ENCODE results near the gene VEPH1.

DNA sequence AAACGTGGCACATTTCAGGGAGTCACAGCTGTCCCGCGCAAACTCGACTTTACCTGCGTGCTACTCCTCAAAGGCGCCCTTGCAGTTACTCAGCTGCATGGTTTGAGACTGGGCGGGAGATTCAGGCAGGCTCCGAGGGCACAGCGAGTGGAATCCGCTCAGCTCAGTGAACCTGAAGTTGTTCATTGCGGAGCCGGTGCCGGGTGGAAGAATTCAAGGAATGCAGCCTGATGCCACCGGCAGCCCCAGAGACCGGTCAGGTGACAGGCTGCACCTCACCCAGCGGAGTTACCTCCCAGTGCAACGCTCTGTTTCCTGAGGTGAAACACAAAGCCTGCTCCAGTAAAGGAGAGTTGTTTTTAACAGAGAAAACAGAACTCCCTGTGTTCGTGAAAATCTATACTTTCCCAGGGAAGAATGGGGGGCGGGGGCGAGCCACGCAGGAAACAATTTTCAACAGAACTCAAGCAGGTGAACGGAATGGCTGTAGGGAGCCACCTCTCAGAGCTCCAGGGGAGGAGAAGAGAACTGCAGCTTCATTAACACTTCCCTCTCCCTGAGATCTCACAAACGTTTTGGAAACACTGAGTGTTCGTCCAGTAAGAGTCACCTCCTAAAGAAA is 3.8 kb downstream of the VEPH1 start:
- TF ChIP-seq, protein P1, sequence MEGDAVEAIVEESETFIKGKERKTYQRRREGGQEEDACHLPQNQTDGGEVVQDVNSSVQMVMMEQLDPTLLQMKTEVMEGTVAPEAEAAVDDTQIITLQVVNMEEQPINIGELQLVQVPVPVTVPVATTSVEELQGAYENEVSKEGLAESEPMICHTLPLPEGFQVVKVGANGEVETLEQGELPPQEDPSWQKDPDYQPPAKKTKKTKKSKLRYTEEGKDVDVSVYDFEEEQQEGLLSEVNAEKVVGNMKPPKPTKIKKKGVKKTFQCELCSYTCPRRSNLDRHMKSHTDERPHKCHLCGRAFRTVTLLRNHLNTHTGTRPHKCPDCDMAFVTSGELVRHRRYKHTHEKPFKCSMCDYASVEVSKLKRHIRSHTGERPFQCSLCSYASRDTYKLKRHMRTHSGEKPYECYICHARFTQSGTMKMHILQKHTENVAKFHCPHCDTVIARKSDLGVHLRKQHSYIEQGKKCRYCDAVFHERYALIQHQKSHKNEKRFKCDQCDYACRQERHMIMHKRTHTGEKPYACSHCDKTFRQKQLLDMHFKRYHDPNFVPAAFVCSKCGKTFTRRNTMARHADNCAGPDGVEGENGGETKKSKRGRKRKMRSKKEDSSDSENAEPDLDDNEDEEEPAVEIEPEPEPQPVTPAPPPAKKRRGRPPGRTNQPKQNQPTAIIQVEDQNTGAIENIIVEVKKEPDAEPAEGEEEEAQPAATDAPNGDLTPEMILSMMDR (conservative IDR thresholded peaks at IDR 0.05; ENCODE audit: low read depth, low read length): no peak
- TF ChIP-seq EZH2 (IDR thresholded peaks at IDR 0.05; ENCODE audit: borderline replicate concordance, low read depth, low read length, poor library complexity, severe bottlenecking): no peak

Data from A673 (cell line).